ENCODE data around the gene TRIM44.
"Not testable (repeated sequence)": the region's sequence is repeated elsewhere in the genome, so short reads cannot be mapped to it uniquely, and the experiment has no call there.

TRIM44 gene

DNA sequence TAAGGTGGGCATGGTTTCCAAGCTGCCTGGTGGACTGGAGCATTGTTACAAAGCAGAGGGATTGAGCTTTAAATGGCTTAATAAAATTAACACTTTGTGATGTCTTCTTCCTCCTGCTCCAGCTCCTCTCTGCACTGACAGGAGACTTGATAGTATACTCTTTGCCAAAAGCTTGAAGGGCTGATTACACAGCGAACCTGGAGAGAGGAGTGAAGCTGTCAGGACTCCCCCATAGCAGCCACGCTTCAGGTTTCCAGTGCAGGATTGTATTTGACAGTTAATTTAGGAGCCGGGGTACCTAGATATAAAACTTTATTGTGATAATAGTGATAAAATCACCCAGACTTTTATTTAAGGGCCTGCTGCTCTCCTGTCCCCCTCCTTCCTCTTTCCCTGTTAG, 50.0 kb downstream of the TRIM44 start:
- H3K4me3 ChIP-seq (ENCODE audit: low read depth in 1 of 5, low read length in 5 of 5) = no peak overlapping the region
- no peak overlapping the region for H3K9ac ChIP-seq (ENCODE audit: low read length in 5 of 5)
- H3K9me3 ChIP-seq (ENCODE audit: control insufficient read depth in 5 of 5, low read length in 5 of 5) = no peaks in the 10 kb centered on the region
- no peaks in the 10 kb centered on the region for H3K27me3 ChIP-seq (ENCODE audit: control insufficient read depth in 5 of 5, insufficient read depth in 4 of 5, low read length in 5 of 5)
- no peaks in the 10 kb centered on the region for H3K36me3 ChIP-seq (ENCODE audit: control insufficient read depth in 5 of 5, insufficient read depth in 5 of 5, low read length in 5 of 5)
- H3K27ac ChIP-seq (ENCODE audit: low read depth, low read length) = no peak overlapping the region
- H3K4me1 ChIP-seq (ENCODE audit: control insufficient read depth in 5 of 5, insufficient read depth in 5 of 5, low read length in 5 of 5) = peaks cover 0 to 5% (median 0%) of the 10 kb centered on the region in 5 donors

DNA sequence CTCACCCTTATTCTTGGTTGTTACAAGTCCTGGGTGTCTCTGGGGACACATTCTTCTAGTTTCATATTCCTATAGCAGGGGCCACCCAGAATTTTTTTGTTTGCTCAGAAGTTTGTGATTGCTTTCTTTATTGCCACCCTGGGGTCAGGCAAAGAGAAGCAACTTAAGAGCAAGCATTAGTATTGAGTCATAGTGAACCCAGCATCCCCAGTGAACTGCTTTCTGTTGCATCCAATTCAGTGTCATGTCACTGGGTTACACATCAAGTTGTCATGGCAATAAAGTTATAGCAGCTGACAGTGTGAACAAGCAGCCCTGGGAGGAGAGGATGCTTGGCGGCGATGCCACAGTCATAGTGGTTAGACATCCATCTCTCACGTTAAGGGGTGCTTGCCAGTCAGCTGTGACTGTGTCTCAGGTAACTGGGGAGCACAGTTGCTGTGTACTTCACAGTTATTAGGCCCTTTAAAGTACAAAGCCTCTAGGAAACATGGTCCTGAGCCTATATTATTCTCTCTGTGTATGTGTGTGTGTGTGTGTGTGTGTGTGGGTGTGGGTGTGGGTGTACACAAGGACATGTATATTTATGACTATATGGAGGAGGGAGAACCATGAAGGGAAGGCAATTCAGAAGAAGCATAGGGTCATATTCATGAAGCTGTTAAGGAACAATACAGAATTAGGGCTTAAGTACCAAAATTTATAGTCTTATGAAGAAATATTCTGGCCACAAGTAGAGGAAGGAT, 52.5 kb downstream of the TRIM44 start:
- Histone ChIP-seq H3K4me3 (ENCODE audit: low read depth in 1 of 5, low read length in 5 of 5) (no peak overlapping the region), H3K27me3 (ENCODE audit: control insufficient read depth in 5 of 5, insufficient read depth in 4 of 5, low read length in 5 of 5) (no peaks in the 10 kb centered on the region), H3K27ac (ENCODE audit: low read depth, low read length) (no peak overlapping the region), H3K4me1 (ENCODE audit: control insufficient read depth in 5 of 5, insufficient read depth in 5 of 5, low read length in 5 of 5) (peaks cover 0 to 5% (median 0%) of the 10 kb centered on the region in 5 donors), H3K9me3 (ENCODE audit: control insufficient read depth in 5 of 5, low read length in 5 of 5) (no peaks in the 10 kb centered on the region), H3K9ac (ENCODE audit: low read length in 5 of 5) (no peak overlapping the region), H3K36me3 (ENCODE audit: control insufficient read depth in 5 of 5, insufficient read depth in 5 of 5, low read length in 5 of 5) (no peaks in the 10 kb centered on the region)

GRCh38 chr11:35715677-35716076, 53.1 kb downstream of the TRIM44 start:
- H3K36me3 ChIP-seq (ENCODE audit: control insufficient read depth in 5 of 5, insufficient read depth in 5 of 5, low read length in 5 of 5); H3K9ac ChIP-seq (ENCODE audit: low read length in 5 of 5); H3K9me3 ChIP-seq (ENCODE audit: control insufficient read depth in 5 of 5, low read length in 5 of 5); H3K4me1 ChIP-seq (ENCODE audit: control insufficient read depth in 5 of 5, insufficient read depth in 5 of 5, low read length in 5 of 5); H3K27me3 ChIP-seq (ENCODE audit: control insufficient read depth in 5 of 5, insufficient read depth in 4 of 5, low read length in 5 of 5); H3K4me3 ChIP-seq (ENCODE audit: low read depth in 1 of 5, low read length in 5 of 5); H3K27ac ChIP-seq (ENCODE audit: low read depth, low read length): not testable (repeated sequence)

DNA sequence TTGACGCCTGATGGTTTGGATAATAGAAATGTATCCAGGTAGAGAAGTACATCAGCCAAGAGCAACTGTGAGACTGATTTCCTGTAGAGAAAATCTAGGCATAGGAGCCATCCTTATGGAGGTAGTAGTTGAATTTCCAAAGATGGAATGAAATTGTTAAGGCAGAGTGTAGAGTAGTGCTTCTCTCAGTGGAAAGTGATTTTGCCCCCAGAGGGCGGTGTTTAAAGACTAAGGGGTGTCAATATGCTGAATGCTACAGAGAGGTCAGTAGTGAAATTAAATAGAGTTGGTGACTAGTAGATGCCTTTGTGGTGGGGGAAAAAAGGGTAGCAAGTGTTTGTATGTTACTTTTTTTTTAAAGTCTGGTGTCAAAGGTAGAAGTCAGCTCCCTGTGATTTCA, 54.5 kb downstream of the TRIM44 start:
- peaks cover 0 to 9% (median 7%) of the 10 kb centered on the region in 5 donors for H3K4me1 ChIP-seq (ENCODE audit: control insufficient read depth in 5 of 5, insufficient read depth in 5 of 5, low read length in 5 of 5)
- H3K9ac ChIP-seq (ENCODE audit: low read length in 5 of 5) = no peak overlapping the region
- H3K36me3 ChIP-seq (ENCODE audit: control insufficient read depth in 5 of 5, insufficient read depth in 5 of 5, low read length in 5 of 5) = peaks cover 0 to 2% (median 0%) of the 10 kb centered on the region in 5 donors
- H3K9me3 ChIP-seq (ENCODE audit: control insufficient read depth in 5 of 5, low read length in 5 of 5) = no peaks in the 10 kb centered on the region
- no peak overlapping the region for H3K27ac ChIP-seq (ENCODE audit: low read depth, low read length)
- no peaks in the 10 kb centered on the region for H3K27me3 ChIP-seq (ENCODE audit: control insufficient read depth in 5 of 5, insufficient read depth in 4 of 5, low read length in 5 of 5)
- H3K4me3 ChIP-seq (ENCODE audit: low read depth in 1 of 5, low read length in 5 of 5) = no peak overlapping the region

- Histone ChIP-seq H3K9ac (ENCODE audit: low read length in 5 of 5) (no peak overlapping the region), H3K27me3 (ENCODE audit: control insufficient read depth in 5 of 5, insufficient read depth in 4 of 5, low read length in 5 of 5) (no peaks in the 10 kb centered on the region), H3K4me3 (ENCODE audit: low read depth in 1 of 5, low read length in 5 of 5) (no peak overlapping the region), H3K36me3 (ENCODE audit: control insufficient read depth in 5 of 5, insufficient read depth in 5 of 5, low read length in 5 of 5) (peaks cover 0 to 2% (median 0%) of the 10 kb centered on the region in 5 donors), H3K9me3 (ENCODE audit: control insufficient read depth in 5 of 5, low read length in 5 of 5) (no peaks in the 10 kb centered on the region), H3K27ac (ENCODE audit: low read depth, low read length) (no peak overlapping the region), H3K4me1 (ENCODE audit: control insufficient read depth in 5 of 5, insufficient read depth in 5 of 5, low read length in 5 of 5) (peaks cover 0 to 11% (median 9%) of the 10 kb centered on the region in 5 donors)
These were observed 54.9 kb downstream of the TRIM44 start for GRCh38 chr11:35717520-35717919.

DNA sequence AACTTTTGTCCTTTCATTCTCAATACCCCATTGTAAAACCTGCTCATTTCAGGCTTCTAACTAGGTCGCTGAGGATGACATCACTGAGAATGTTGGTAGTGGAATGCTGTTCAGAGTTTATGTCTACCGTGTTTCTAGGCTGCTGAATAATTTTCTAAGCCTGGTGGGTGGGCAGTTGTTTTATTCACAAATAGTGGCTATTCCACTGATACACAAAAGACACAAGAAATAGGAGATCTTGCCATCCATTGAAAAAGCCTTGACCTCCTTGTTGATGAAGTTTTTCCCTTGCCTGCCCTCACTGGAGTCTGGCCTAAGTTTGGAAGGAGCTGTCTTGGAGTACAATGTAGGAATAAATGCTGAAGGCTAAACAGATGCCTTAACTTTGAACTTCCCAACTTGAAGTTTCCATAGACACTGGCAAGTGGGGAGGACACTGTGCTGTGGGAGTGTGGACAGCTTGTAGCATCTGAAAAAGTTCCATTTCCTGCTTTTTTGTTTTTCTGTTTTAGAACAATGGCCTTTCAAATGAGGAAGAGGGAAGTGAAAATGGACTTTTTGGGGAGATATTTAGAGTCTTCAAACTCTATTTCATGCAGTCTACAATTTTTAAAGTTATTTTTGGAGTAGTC, 59.2 kb downstream of the TRIM44 start:
- no peaks in the 10 kb centered on the region for H3K27me3 ChIP-seq (ENCODE audit: control insufficient read depth in 5 of 5, insufficient read depth in 4 of 5, low read length in 5 of 5)
- no peaks in the 10 kb centered on the region for H3K9me3 ChIP-seq (ENCODE audit: control insufficient read depth in 5 of 5, low read length in 5 of 5)
- H3K36me3 ChIP-seq (ENCODE audit: control insufficient read depth in 5 of 5, insufficient read depth in 5 of 5, low read length in 5 of 5) = peaks cover 7 to 10% (median 8%) of the 10 kb centered on the region in 5 donors
- peaks cover 0 to 13% (median 4%) of the 10 kb centered on the region in 5 donors for H3K4me1 ChIP-seq (ENCODE audit: control insufficient read depth in 5 of 5, insufficient read depth in 5 of 5, low read length in 5 of 5)
- no peak overlapping the region for H3K9ac ChIP-seq (ENCODE audit: low read length in 5 of 5)
- H3K4me3 ChIP-seq (ENCODE audit: low read depth in 1 of 5, low read length in 5 of 5) = no peak overlapping the region
- H3K27ac ChIP-seq (ENCODE audit: low read depth, low read length) = no peak overlapping the region

- Histone ChIP-seq H3K4me1 (ENCODE audit: control insufficient read depth in 5 of 5, insufficient read depth in 5 of 5, low read length in 5 of 5) (peaks cover 0 to 13% (median 4%) of the 10 kb centered on the region in 5 donors), H3K9me3 (ENCODE audit: control insufficient read depth in 5 of 5, low read length in 5 of 5) (no peaks in the 10 kb centered on the region), H3K9ac (ENCODE audit: low read length in 5 of 5) (no peak overlapping the region), H3K4me3 (ENCODE audit: low read depth in 1 of 5, low read length in 5 of 5) (no peak overlapping the region), H3K27ac (ENCODE audit: low read depth, low read length) (no peak overlapping the region), H3K27me3 (ENCODE audit: control insufficient read depth in 5 of 5, insufficient read depth in 4 of 5, low read length in 5 of 5) (no peaks in the 10 kb centered on the region), H3K36me3 (ENCODE audit: control insufficient read depth in 5 of 5, insufficient read depth in 5 of 5, low read length in 5 of 5) (peaks cover 12 to 14% (median 13%) of the 10 kb centered on the region in 5 donors)
These were observed 60.1 kb downstream of the TRIM44 start for GRCh38 chr11:35722641-35723040.

GRCh38 chr11:35723493-35723892, 60.9 kb downstream of the TRIM44 start:
- Histone ChIP-seq H3K36me3 (ENCODE audit: control insufficient read depth in 5 of 5, insufficient read depth in 5 of 5, low read length in 5 of 5) (peaks cover 14 to 17% (median 15%) of the 10 kb centered on the region in 5 donors), H3K4me1 (ENCODE audit: control insufficient read depth in 5 of 5, insufficient read depth in 5 of 5, low read length in 5 of 5) (peaks cover 0 to 13% (median 4%) of the 10 kb centered on the region in 5 donors), H3K9ac (ENCODE audit: low read length in 5 of 5) (no peak overlapping the region), H3K27me3 (ENCODE audit: control insufficient read depth in 5 of 5, insufficient read depth in 4 of 5, low read length in 5 of 5) (no peaks in the 10 kb centered on the region), H3K4me3 (ENCODE audit: low read depth in 1 of 5, low read length in 5 of 5) (no peak overlapping the region), H3K9me3 (ENCODE audit: control insufficient read depth in 5 of 5, low read length in 5 of 5) (no peaks in the 10 kb centered on the region), H3K27ac (ENCODE audit: low read depth, low read length) (no peak overlapping the region)

- Histone ChIP-seq H3K36me3 (ENCODE audit: control insufficient read depth in 5 of 5, insufficient read depth in 5 of 5, low read length in 5 of 5) (peaks cover 14 to 19% (median 17%) of the 10 kb centered on the region in 5 donors), H3K9ac (ENCODE audit: low read length in 5 of 5) (no peak overlapping the region), H3K9me3 (ENCODE audit: control insufficient read depth in 5 of 5, low read length in 5 of 5) (no peaks in the 10 kb centered on the region), H3K4me1 (ENCODE audit: control insufficient read depth in 5 of 5, insufficient read depth in 5 of 5, low read length in 5 of 5) (peaks cover 0 to 13% (median 4%) of the 10 kb centered on the region in 5 donors), H3K4me3 (ENCODE audit: low read depth in 1 of 5, low read length in 5 of 5) (no peak overlapping the region), H3K27ac (ENCODE audit: low read depth, low read length) (no peak overlapping the region), H3K27me3 (ENCODE audit: control insufficient read depth in 5 of 5, insufficient read depth in 4 of 5, low read length in 5 of 5) (no peaks in the 10 kb centered on the region)
These were observed 61.3 kb downstream of the TRIM44 start for GRCh38 chr11:35723913-35724312.

DNA sequence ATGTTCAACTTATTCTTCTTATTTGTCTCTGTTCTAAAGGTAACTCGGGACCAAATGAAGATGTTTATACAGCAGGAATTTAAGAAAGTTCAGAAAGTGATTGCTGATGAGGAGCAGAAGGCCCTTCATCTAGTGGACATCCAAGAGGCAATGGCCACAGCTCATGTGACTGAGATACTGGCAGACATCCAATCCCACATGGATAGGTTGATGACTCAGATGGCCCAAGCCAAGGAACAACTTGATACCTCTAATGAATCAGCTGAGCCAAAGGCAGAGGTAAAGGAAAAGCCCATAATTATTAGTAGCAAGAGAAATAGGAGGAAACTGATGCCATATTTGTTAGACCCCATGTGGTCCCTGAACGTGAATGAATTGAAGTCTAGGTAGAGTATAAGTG, 63.3 kb downstream of the TRIM44 start:
- H3K4me3 ChIP-seq (ENCODE audit: low read depth in 1 of 5, low read length in 5 of 5) = no peak overlapping the region
- H3K9ac ChIP-seq (ENCODE audit: low read length in 5 of 5) = no peak overlapping the region
- H3K36me3 ChIP-seq (ENCODE audit: control insufficient read depth in 5 of 5, insufficient read depth in 5 of 5, low read length in 5 of 5) = peaks cover 18 to 26% (median 24%) of the 10 kb centered on the region in 5 donors
- no peaks in the 10 kb centered on the region for H3K27me3 ChIP-seq (ENCODE audit: control insufficient read depth in 5 of 5, insufficient read depth in 4 of 5, low read length in 5 of 5)
- H3K27ac ChIP-seq (ENCODE audit: low read depth, low read length) = no peak overlapping the region
- peaks cover 0 to 7% (median 2%) of the 10 kb centered on the region in 5 donors for H3K9me3 ChIP-seq (ENCODE audit: control insufficient read depth in 5 of 5, low read length in 5 of 5)
- peaks cover 0 to 13% (median 4%) of the 10 kb centered on the region in 5 donors for H3K4me1 ChIP-seq (ENCODE audit: control insufficient read depth in 5 of 5, insufficient read depth in 5 of 5, low read length in 5 of 5)

Measured in subcutaneous abdominal adipose tissue (tissue), 5 donors.